PC-3 (cell line): ENCODE measurements around the gene P3R3URF. TPM values are rescaled to one million over a fixed set of nuclear protein-coding genes. Genes with fewer than 3 reads are reported as not detected.

Experiments used
- ATAC-seq: fragments of 200-7000 bp; cut with Tn5 transposase; 2 replicates; pipeline ENCODE4 v1.9.1; 2020; ENCODE audit warnings: mild to moderate bottlenecking, moderate library complexity
- BruUV-seq: library from RNA; stranded (reverse); fragments of 400-500 nt; replicated peaks from 2 replicates; lab custom pipeline; 2021; lab: Mats Ljungman, UMichigan
- CTCF ChIA-PET: fragments of 300-600 bp; sonication (Branson Sonifier 250); formaldehyde crosslinking; loops from one replicate; lab custom pipeline; 2022; ENCODE audit warnings: antibody characterized with exemption; lab: Charles Lee
- POLR2A ChIA-PET: fragments of 300-600 bp; sonication (Branson Sonifier 250); formaldehyde crosslinking; loops from one replicate; lab custom pipeline; 2022; ENCODE audit warnings: antibody characterized with exemption; ENCODE audit not compliant: unreplicated experiment; lab: Charles Lee
- DNase-seq: peaks from one replicate; pipeline ENCODE4 v3.0.0-alpha.2; 2015
- H2AFZ ChIP-seq: fragments of 300-600 bp; sonication (generic); 2 replicates; pipeline ENCODE4 v1.6.0; 2016; ENCODE audit warnings: antibody characterized with exemption, low read length
- H3F3A ChIP-seq: fragments of 300-600 bp; sonication (generic); one replicate; pipeline ENCODE4 v1.6.0; 2017; ENCODE audit warnings: antibody characterized with exemption, low read length, control low read depth, mild to moderate bottlenecking; ENCODE audit not compliant: unreplicated experiment
- H3K27ac ChIP-seq: fragments of 300-600 bp; sonication (generic); 2 replicates; pipeline ENCODE4 v1.5.1; 2016; ENCODE audit warnings: mild to moderate bottlenecking, low read length
- H3K27me3 ChIP-seq: fragments of 300-600 bp; sonication (generic); 2 replicates; pipeline ENCODE4 v1.6.1; 2016; ENCODE audit warnings: low read length, mixed read lengths
- H3K36me3 ChIP-seq: fragments of 300-600 bp; sonication (generic); 2 replicates; pipeline ENCODE4 v1.6.1; 2016; ENCODE audit warnings: low read depth, mixed run types, low read length, mixed read lengths
- H3K4me1 ChIP-seq: fragments of 300-600 bp; sonication (generic); 2 replicates; pipeline ENCODE4 v1.5.1; 2016; ENCODE audit warnings: low read length; ENCODE audit not compliant: insufficient read depth
- H3K4me2 ChIP-seq: fragments of 300-600 bp; sonication (generic); 2 replicates; pipeline ENCODE4 v1.6.0; 2016; ENCODE audit warnings: low read length
- H3K4me3 ChIP-seq: fragments of 300-600 bp; sonication (generic); 2 replicates; pipeline ENCODE4 v1.5.1; 2016; ENCODE audit warnings: mild to moderate bottlenecking, low read length, mixed read lengths
- H3K79me2 ChIP-seq: fragments of 300-600 bp; sonication (generic); 2 replicates; pipeline ENCODE4 v1.6.1; 2017; ENCODE audit warnings: low read length, mixed read lengths
- H3K9ac ChIP-seq: fragments of 300-600 bp; sonication (generic); 2 replicates; pipeline ENCODE4 v1.6.0; 2016; ENCODE audit warnings: mild to moderate bottlenecking, low read length
- H3K9me2 ChIP-seq: fragments of 300-600 bp; sonication (generic); replicated peaks from 2 replicates; pipeline ENCODE4 v1.6.1; 2016; ENCODE audit warnings: mixed run types, low read length, mixed read lengths
- H3K9me3 ChIP-seq: fragments of 300-600 bp; sonication (generic); 2 replicates; pipeline ENCODE4 v1.6.1; 2016; ENCODE audit warnings: low read length, mixed read lengths
- H4K20me1 ChIP-seq: fragments of 300-600 bp; sonication (generic); 2 replicates; pipeline ENCODE4 v1.6.1; 2016; ENCODE audit warnings: low read length, mixed read lengths
- EZH2 ChIP-seq: fragments of 300-600 bp; sonication (generic); IDR thresholded peaks from one replicate; pipeline ENCODE4 v1.6.1; 2017; ENCODE audit warnings: antibody characterized with exemption, mild to moderate bottlenecking, low read length; ENCODE audit not compliant: unreplicated experiment
- EZH2phosphoT487 ChIP-seq: fragments of 300-600 bp; sonication (generic); IDR thresholded peaks from 2 replicates; pipeline ENCODE4 v1.6.1; 2018; ENCODE audit warnings: mild to moderate bottlenecking, antibody characterized with exemption, low read length, borderline replicate concordance
- intact Hi-C: fragments of 100-400 bp; cut with micrococcal nuclease; formaldehyde crosslinking; loops from 2 replicates; pipeline ENCODE4 v1.9.0; 2023
- total RNA-seq: library from RNA; depleted of rRNA; stranded (reverse); fragments of >200 nt; gene quantifications from 2 replicates; pipeline ENCODE4 v1.2.3, GENCODE V29; 2014
- TF ChIP-seq, protein P1 (sequence below): fragments of 300-600 bp; sonication (generic); conservative IDR thresholded peaks from 2 replicates; pipeline ENCODE4 v1.5.1; 2017; ENCODE audit warnings: antibody characterized with exemption, low read depth, mild to moderate bottlenecking, low read length

Gene P3R3URF
- total RNA-seq, 1 experiment from 2014 or later, result not detected

GRCh38 chr1:46150085-46150484 is 26.2 kb downstream of the P3R3URF start:
- H4K20me1 ChIP-seq, result no peaks in the 10 kb centered on the region
- H3K27ac ChIP-seq, result no peak overlapping the region
- H3K36me3 ChIP-seq, result no peaks in the 10 kb centered on the region
- no peak overlapping the region for H3K4me3 ChIP-seq
- BruUV-seq, result no TSS peak
- H2AFZ ChIP-seq, result no peak overlapping the region
- H3K4me2 ChIP-seq, result no peak overlapping the region
- DNase-seq (no peak), ATAC-seq (no peak)
- H3F3A ChIP-seq, result no peaks in the 10 kb centered on the region
- no peaks in the 10 kb centered on the region for H3K9me2 ChIP-seq
- CTCF ChIA-PET, result no interaction called here
- H3K9me3 ChIP-seq, result no peaks in the 10 kb centered on the region
- H3K27me3 ChIP-seq, result no peaks in the 10 kb centered on the region
- no peak overlapping the region for H3K9ac ChIP-seq
- no peak for TF ChIP-seq EZH2
- TF ChIP-seq EZH2phosphoT487, result no peak
- TF ChIP-seq, protein P1, sequence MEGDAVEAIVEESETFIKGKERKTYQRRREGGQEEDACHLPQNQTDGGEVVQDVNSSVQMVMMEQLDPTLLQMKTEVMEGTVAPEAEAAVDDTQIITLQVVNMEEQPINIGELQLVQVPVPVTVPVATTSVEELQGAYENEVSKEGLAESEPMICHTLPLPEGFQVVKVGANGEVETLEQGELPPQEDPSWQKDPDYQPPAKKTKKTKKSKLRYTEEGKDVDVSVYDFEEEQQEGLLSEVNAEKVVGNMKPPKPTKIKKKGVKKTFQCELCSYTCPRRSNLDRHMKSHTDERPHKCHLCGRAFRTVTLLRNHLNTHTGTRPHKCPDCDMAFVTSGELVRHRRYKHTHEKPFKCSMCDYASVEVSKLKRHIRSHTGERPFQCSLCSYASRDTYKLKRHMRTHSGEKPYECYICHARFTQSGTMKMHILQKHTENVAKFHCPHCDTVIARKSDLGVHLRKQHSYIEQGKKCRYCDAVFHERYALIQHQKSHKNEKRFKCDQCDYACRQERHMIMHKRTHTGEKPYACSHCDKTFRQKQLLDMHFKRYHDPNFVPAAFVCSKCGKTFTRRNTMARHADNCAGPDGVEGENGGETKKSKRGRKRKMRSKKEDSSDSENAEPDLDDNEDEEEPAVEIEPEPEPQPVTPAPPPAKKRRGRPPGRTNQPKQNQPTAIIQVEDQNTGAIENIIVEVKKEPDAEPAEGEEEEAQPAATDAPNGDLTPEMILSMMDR, result no peak
- no peaks in the 10 kb centered on the region for H3K4me1 ChIP-seq
- H3K79me2 ChIP-seq, result no peaks in the 10 kb centered on the region
- intact Hi-C loops, result no loop called here
- POLR2A ChIA-PET, result no interaction called here

- BruUV-seq, result no TSS peak
- Histone ChIP-seq H2AFZ (peak overlapping the region; percentile 37; the same call in 1 of the 2 replicates), H3K4me2 (no peak overlapping the region), H3K4me3 (no peak overlapping the region), H3F3A (no peaks in the 10 kb centered on the region), H3K36me3 (no peaks in the 10 kb centered on the region), H3K9me3 (no peaks in the 10 kb centered on the region), H3K9ac (no peak overlapping the region), H3K27me3 (no peaks in the 10 kb centered on the region), H3K9me2 (no peaks in the 10 kb centered on the region), H4K20me1 (no peaks in the 10 kb centered on the region), H3K79me2 (no peaks in the 10 kb centered on the region), H3K4me1 (no peaks in the 10 kb centered on the region), H3K27ac (no peak overlapping the region)
- TF ChIP-seq, protein P1, result no peak
- TF ChIP-seq EZH2phosphoT487, result no peak
- no peak for TF ChIP-seq EZH2
- no peak for DNase-seq
- intact Hi-C loops, result no loop called here
- ATAC-seq, result no peak
- POLR2A ChIA-PET, result no interaction called here
- CTCF ChIA-PET, result no interaction called here
Measured at GRCh38 chr1:46148318-46148717, 28.0 kb downstream of the P3R3URF start.

DNA sequence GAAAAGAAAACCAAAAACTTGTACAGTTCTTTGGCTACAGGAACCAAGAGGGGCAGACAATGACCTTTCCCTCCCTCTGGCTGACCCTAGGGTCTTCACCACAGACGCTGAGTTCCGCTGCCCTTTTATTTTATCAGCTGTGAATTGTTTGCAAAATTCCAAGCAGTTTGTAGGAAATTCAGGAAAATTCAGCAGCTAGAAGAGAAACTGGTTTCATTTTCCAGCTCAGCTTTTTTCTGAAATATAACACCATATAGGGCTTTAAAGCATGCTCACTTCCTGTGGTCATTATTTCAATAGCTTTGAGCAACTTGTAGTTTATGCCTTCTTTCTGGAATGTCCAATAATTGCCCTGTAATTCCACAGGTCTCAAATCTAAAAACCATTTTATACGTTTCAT is 38.4 kb downstream of the P3R3URF start:
- Histone ChIP-seq H3K27me3 (no peaks in the 10 kb centered on the region), H3K9ac (no peak overlapping the region), H3K36me3 (no peaks in the 10 kb centered on the region), H3K27ac (no peak overlapping the region), H3K9me3 (no peaks in the 10 kb centered on the region), H3K9me2 (no peaks in the 10 kb centered on the region), H3K79me2 (peaks cover 6% of the 10 kb centered on the region; the same call in 1 of the 2 replicates), H3K4me1 (peaks cover 31% of the 10 kb centered on the region), H2AFZ (no peak overlapping the region), H3F3A (no peaks in the 10 kb centered on the region), H4K20me1 (no peaks in the 10 kb centered on the region), H3K4me3 (no peak overlapping the region), H3K4me2 (no peak overlapping the region)
- ChIA-PET POLR2A (no interaction called here), CTCF (no interaction called here)
- intact Hi-C loops, result no loop called here
- no peak for DNase-seq
- no TSS peak for BruUV-seq
- no peak for ATAC-seq
- TF ChIP-seq EZH2 (no peak), EZH2phosphoT487 (no peak)
- TF ChIP-seq, protein P1, result no peak
